Heart left ventricle (tissue), 13 donors: ENCODE results near the gene EVL.

ENCODE experiments used
- CTCF ChIP-seq, 12 donors: fragments of 200-600 bp; sonication (generic) in 4 of 12; IDR thresholded peaks; one replicate each; pipeline versions ENCODE4 v1.5.0 to v1.8.0; 2018 to 2022; ENCODE audit warnings: antibody characterized with exemption in 12 of 12, mild to moderate bottlenecking in 5 of 12
- POLR2A ChIP-seq, 2 donors: fragments of 450-650 bp; IDR thresholded peaks; one replicate each; pipeline ENCODE4 v1.6.1; 2017; ENCODE audit warnings: antibody characterized with exemption in 2 of 2, mild to moderate bottlenecking in 2 of 2, moderate library complexity in 2 of 2
- donor health status: ischemic (EF 13 %, LVEDD 7.1; RV severe dilation, severe dysfunction).
- donor health status: DM: no; HTN: yes; CAD: no.
- donor health status: DM: no; HTN: no; CAD: no.
- donor health status: ischemic (EF 25% LVEDD 6.9; RV normal size, moderate dysfunction).
- donor health status: ischemic (EF 25% LVEDD 5.7; RV mildly dilated, moderate dysfunction).
- donor health status: ischemic (EF 35%, LVEDD 5.7; RV mildly dilated, moderate dysfunction).
- donor health status: nonischemic (EF 11% LVEDD 7.7; RV severe dilation, severe dysfunction).
- donor health status: DM: yes; HTN: yes; CAD: no.
- donor health status: PGD.
- donor health status: ischemic (EF 29% LVEDD 5.4; RV normal size, mild dysfunction).
- donor health status: nonischemic (EF 23%, LVEDD 6.1; RV moderate dilation, normal function).

- TF ChIP-seq CTCF (IDR thresholded peaks at IDR 0.05) = no peak
- no peak for TF ChIP-seq POLR2A (IDR thresholded peaks at IDR 0.05)
Measured at GRCh38 chr14:100144996-100145646, 79.9 kb downstream of the EVL start.
